Raji (cell line): ENCODE data around the gene CCNJL.

Experiments used
- POLR2A ChIP-seq: IDR thresholded peaks from 2 replicates; pipeline ENCODE4 v1.6.1; 2011; ENCODE audit warnings: low read depth, low read length, control low read depth; ENCODE audit not compliant: insufficient read depth

CCNJL gene

GRCh38 chr5:160310140-160310539 is 2.2 kb downstream of the CCNJL start:
- no peak for TF ChIP-seq POLR2A

- TF ChIP-seq POLR2A = no peak
Measured at GRCh38 chr5:160306696-160307095, 5.7 kb downstream of the CCNJL start.

- no peak for TF ChIP-seq POLR2A
Measured at GRCh38 chr5:160305319-160305718, 7.0 kb downstream of the CCNJL start.

- TF ChIP-seq POLR2A = no peak
Measured at GRCh38 chr5:160303690-160304089, 8.7 kb downstream of the CCNJL start.

- TF ChIP-seq POLR2A = no peak
Measured at GRCh38 chr5:160298189-160298588, 14.2 kb downstream of the CCNJL start.

GRCh38 chr5:160297776-160298175 is 14.6 kb downstream of the CCNJL start:
- TF ChIP-seq POLR2A = no peak

- TF ChIP-seq POLR2A = no peak
Measured at GRCh38 chr5:160297004-160297403, 15.4 kb downstream of the CCNJL start.

- TF ChIP-seq POLR2A = no peak
Measured at GRCh38 chr5:160296496-160296895, 15.9 kb downstream of the CCNJL start.

- no peak for TF ChIP-seq POLR2A
Measured at GRCh38 chr5:160293901-160294561, 18.3 kb downstream of the CCNJL start.

- no peak for TF ChIP-seq POLR2A
Measured at GRCh38 chr5:160293386-160293785, 19.0 kb downstream of the CCNJL start.

GRCh38 chr5:160291467-160291866 is 20.9 kb downstream of the CCNJL start:
- TF ChIP-seq POLR2A = no peak

GRCh38 chr5:160290751-160291150 is 21.6 kb downstream of the CCNJL start:
- no peak for TF ChIP-seq POLR2A

GRCh38 chr5:160289721-160290120 is 22.6 kb downstream of the CCNJL start:
- no peak for TF ChIP-seq POLR2A

- no peak for TF ChIP-seq POLR2A
Measured at GRCh38 chr5:160289356-160289651, 23.1 kb downstream of the CCNJL start.

- no peak for TF ChIP-seq POLR2A
Measured at GRCh38 chr5:160287378-160288051, 24.8 kb downstream of the CCNJL start.

- TF ChIP-seq POLR2A = no peak
Measured at GRCh38 chr5:160286947-160287346, 25.4 kb downstream of the CCNJL start.

GRCh38 chr5:160285316-160285715 is 27.0 kb downstream of the CCNJL start:
- no peak for TF ChIP-seq POLR2A
